Right cardiac atrium (tissue), 5 donors: ENCODE measurements around the gene STS. TPM values are rescaled to one million over a fixed set of nuclear protein-coding genes. Genes with fewer than 3 reads are reported as not detected.

Experiments used
- ATAC-seq, 2 donors: fragments of 200-7000 bp; cut with Tn5 transposase; one replicate each; pipeline versions ENCODE4 v1.8.0 to v1.9.1; 2020; ENCODE audit warnings: moderate library complexity in 2 of 2, mild to moderate bottlenecking in 1 of 2
- DNase-seq, 3 donors: peaks; one replicate each; pipeline ENCODE4 v3.0.0-alpha.2; 2020
- H3K27ac ChIP-seq: one replicate; pipeline ENCODE4 v1.5.1; 2013; ENCODE audit warnings: mild to moderate bottlenecking, low read length, control low read depth, moderate library complexity
- H3K27me3 ChIP-seq: one replicate; pipeline ENCODE4 v1.6.1; 2013; ENCODE audit not compliant: control insufficient read depth, insufficient read depth
- H3K4me1 ChIP-seq: one replicate; pipeline ENCODE4 v1.6.1; 2013; ENCODE audit warnings: low read length; ENCODE audit not compliant: control insufficient read depth, insufficient read depth
- H3K4me3 ChIP-seq: one replicate; pipeline ENCODE4 v1.5.1; 2013; ENCODE audit warnings: low read length, control low read depth
- H3K9me3 ChIP-seq: one replicate; pipeline ENCODE4 v1.6.1; 2013; ENCODE audit warnings: low read length; ENCODE audit not compliant: control insufficient read depth
- WGBS: extraction: QIAGEN DNeasy Blood & Tissue Kit; methylation state at CpG from one replicate; pipeline ENCODE4 v1.1.7; 2013; 5-methylcytosine and 5-hydroxymethylcytosine counted together
- intact Hi-C, 4 donors: fragments of 100-400 bp; cut with DNase I; formaldehyde crosslinking; loops; one replicate each; pipeline versions ENCODE4 v1.11.0 to v1.14.0; 2022 to 2023
- microRNA-seq, 2 donors: library from miRNA; unstranded; fragments of <30 nt; microRNA quantifications; one replicate each; pipeline ENCODE4 v1.2.0, GENCODE V29; 2020 to 2021
- polyA plus RNA-seq: library from polyadenylated mRNA; stranded (reverse); fragments of 200-250 nt; gene quantifications from one replicate; pipeline ENCODE4 v1.2.3, GENCODE V29; 2013
- total RNA-seq, 4 donors: library from RNA; stranded (reverse); fragmentation: NEBNext Ultra II Directional; extraction: Animal tissue kit (Norgen Biotek cat#: 25700); gene quantifications; one replicate each; pipeline ENCODE4 v1.2.1, GENCODE V29; 2021
- donor health status: healthy with polysubstance abuse.
- donor health status: DM: no; HTN: yes; CAD: no.
- donor health status: DM: no; HTN: no; CAD: no.
- donor health status: DM: no; HTN: yes; CAD: no; lungs with severe emphysema.
- donor health status: DM: yes; HTN: yes; CAD: no.

STS gene
- total and polyA plus RNA-seq, 5 donors = 2.7 to 8.1 (median 6.8) TPM

DNA sequence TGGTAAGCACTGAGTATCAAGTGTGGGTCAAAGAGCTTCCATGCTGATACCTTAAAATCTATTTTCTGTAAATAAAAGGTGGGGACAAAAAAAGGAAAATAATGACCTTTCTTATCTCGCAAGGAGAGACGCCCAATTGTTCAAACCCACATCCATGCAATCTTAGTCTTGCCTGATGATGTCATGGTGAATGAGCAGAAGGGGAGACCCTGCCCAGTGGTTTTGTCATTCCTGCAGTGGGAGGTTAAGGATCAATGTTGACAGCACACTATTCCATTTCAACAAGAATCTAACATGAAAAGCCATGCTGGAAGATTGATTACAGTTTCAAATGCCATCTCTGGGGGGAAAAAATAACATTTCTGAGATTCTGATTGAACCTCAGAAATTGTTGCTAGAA, 41.2 kb downstream of the STS start:
- ATAC-seq = no peak
- DNase-seq = no peak
- no peaks in the 10 kb centered on the region for H3K4me1 ChIP-seq
- no peaks in the 10 kb centered on the region for H3K27me3 ChIP-seq
- WGBS = 80% methylated on average over 2 of the region's 2 CpGs
- no peak overlapping the region for H3K27ac ChIP-seq
- H3K9me3 ChIP-seq = no peaks in the 10 kb centered on the region
- no peak overlapping the region for H3K4me3 ChIP-seq
- intact Hi-C loops = no loop called here

- no peak for DNase-seq
- H3K4me3 ChIP-seq = no peak overlapping the region
- no peaks in the 10 kb centered on the region for H3K4me1 ChIP-seq
- no peaks in the 10 kb centered on the region for H3K9me3 ChIP-seq
- no peak overlapping the region for H3K27ac ChIP-seq
- no peaks in the 10 kb centered on the region for H3K27me3 ChIP-seq
- 98% methylated on average over 2 of the region's 2 CpGs for WGBS
- intact Hi-C loops = no loop called here
- no peak for ATAC-seq
These were observed 42.6 kb downstream of the STS start for GRCh38 chrX:7190157-7190556.

GRCh38 chrX:7191681-7192110, 44.2 kb downstream of the STS start:
- no peaks in the 10 kb centered on the region for H3K27me3 ChIP-seq
- ATAC-seq (no peak), DNase-seq (no peak)
- no peaks in the 10 kb centered on the region for H3K4me1 ChIP-seq
- no peak overlapping the region for H3K4me3 ChIP-seq
- H3K9me3 ChIP-seq = no peaks in the 10 kb centered on the region
- 92% methylated on average over 2 of the region's 2 CpGs for WGBS
- no peak overlapping the region for H3K27ac ChIP-seq
- intact Hi-C loops = no loop called here

- no peaks in the 10 kb centered on the region for H3K27me3 ChIP-seq
- WGBS = 93% methylated on average over 7 of the region's 7 CpGs
- H3K9me3 ChIP-seq = no peaks in the 10 kb centered on the region
- H3K27ac ChIP-seq = no peak overlapping the region
- intact Hi-C loops = no loop called here
- DNase-seq (no peak), ATAC-seq (no peak)
- no peaks in the 10 kb centered on the region for H3K4me1 ChIP-seq
- no peak overlapping the region for H3K4me3 ChIP-seq
These were observed 45.4 kb downstream of the STS start for GRCh38 chrX:7192871-7193270.

- no peaks in the 10 kb centered on the region for H3K27me3 ChIP-seq
- no peak overlapping the region for H3K4me3 ChIP-seq
- H3K27ac ChIP-seq = no peak overlapping the region
- ATAC-seq (no peak), DNase-seq (no peak)
- 97% methylated on average over 11 of the region's 11 CpGs for WGBS
- intact Hi-C loops = no loop called here
- H3K9me3 ChIP-seq = no peaks in the 10 kb centered on the region
- H3K4me1 ChIP-seq = no peaks in the 10 kb centered on the region
These were observed 47.1 kb downstream of the STS start for GRCh38 chrX:7194606-7195005.

Small RNA genes within 50 kb of the gene (microRNA-seq; reads per million reads assigned to microRNA genes)
- gene MIR4767 = 0 reads per million in 2 donors

Other genes starting within 250 kb of the STS start
- gene PUDP, start 441 bp downstream of the STS start, total RNA-seq = 10 to 100 TPM; 15.7 to 18.3 (median 17.0) TPM
- 11.6 TPM for gene PUDP, start 441 bp downstream of the STS start, polyA plus RNA-seq